ENCODE measurements around the gene AK9. TPM values are rescaled to one million over a fixed set of nuclear protein-coding genes. Genes with fewer than 3 reads are reported as not detected.

AK9 gene
- total and polyA plus RNA-seq, 12 donors, result 1.9 to 9.9 (median 5.4) TPM

GRCh38 chr6:109676724-109677123 is 14.3 kb downstream of the AK9 start:
- no peak for TF ChIP-seq POLR2A (IDR thresholded peaks at IDR 0.05)
- TF ChIP-seq, protein P1, sequence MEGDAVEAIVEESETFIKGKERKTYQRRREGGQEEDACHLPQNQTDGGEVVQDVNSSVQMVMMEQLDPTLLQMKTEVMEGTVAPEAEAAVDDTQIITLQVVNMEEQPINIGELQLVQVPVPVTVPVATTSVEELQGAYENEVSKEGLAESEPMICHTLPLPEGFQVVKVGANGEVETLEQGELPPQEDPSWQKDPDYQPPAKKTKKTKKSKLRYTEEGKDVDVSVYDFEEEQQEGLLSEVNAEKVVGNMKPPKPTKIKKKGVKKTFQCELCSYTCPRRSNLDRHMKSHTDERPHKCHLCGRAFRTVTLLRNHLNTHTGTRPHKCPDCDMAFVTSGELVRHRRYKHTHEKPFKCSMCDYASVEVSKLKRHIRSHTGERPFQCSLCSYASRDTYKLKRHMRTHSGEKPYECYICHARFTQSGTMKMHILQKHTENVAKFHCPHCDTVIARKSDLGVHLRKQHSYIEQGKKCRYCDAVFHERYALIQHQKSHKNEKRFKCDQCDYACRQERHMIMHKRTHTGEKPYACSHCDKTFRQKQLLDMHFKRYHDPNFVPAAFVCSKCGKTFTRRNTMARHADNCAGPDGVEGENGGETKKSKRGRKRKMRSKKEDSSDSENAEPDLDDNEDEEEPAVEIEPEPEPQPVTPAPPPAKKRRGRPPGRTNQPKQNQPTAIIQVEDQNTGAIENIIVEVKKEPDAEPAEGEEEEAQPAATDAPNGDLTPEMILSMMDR (IDR thresholded peaks at IDR 0.05), result no peak
- no peaks in the 10 kb centered on the region for H3K36me3 ChIP-seq (replicated peaks in 1 of 2)
- WGBS, 4 donors, result 93 to 98% (median 95%) methylated on average over 1 of the region's 1 CpG

DNA sequence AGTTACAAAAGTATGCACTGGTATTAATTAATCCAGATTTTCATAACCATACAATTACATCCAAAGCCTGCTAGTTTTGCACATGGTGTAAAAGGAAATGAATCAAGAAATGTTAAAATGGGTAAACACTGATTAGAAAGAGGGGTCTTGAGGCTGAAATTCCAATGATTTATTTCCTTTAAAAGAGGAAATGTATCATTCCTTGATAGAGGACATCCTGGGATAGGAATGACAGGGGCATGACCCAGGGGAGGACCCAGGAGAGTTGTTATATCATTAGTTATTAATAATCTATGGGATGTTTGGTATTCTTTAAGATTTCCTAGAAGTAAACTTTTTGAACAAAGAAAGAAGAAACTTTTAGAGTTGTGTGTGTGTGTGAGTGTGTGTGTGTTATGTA is 18.2 kb downstream of the AK9 start:
- Histone ChIP-seq H3K27ac (no peak overlapping the region), H3K4me3 (no peak overlapping the region), H3K36me3 (replicated peaks in 1 of 2) (no peaks in the 10 kb centered on the region), H3K27me3 (no peaks in the 10 kb centered on the region), H3K9me3 (replicated peaks in 1 of 3) (no peaks in the 10 kb centered on the region), H3K4me1 (replicated peaks in 1 of 2) (no peaks in the 10 kb centered on the region)
- no peak for TF ChIP-seq POLR2A (IDR thresholded peaks at IDR 0.05)
- TF ChIP-seq, protein P1 (IDR thresholded peaks at IDR 0.05), result no peak
- intact Hi-C loops (cut with DNase I), result no loop called here
- no peak for DNase-seq

More at GRCh38 chr6:109676724-109677123, 14.3 kb downstream of the AK9 start:
- Histone ChIP-seq H3K27me3 (no peaks in the 10 kb centered on the region), H3K9me3 (replicated peaks in 1 of 3) (no peaks in the 10 kb centered on the region), H3K4me3 (no peak overlapping the region), H3K4me1 (replicated peaks in 1 of 2) (no peaks in the 10 kb centered on the region), H3K27ac (no peak overlapping the region)
- intact Hi-C loops (cut with DNase I), result no loop called here
- no peak for DNase-seq

- Histone ChIP-seq H3K4me3 (no peak overlapping the region), H3K9me3 (replicated peaks in 1 of 3) (no peaks in the 10 kb centered on the region), H3K36me3 (replicated peaks in 1 of 2) (no peaks in the 10 kb centered on the region), H3K27me3 (no peaks in the 10 kb centered on the region), H3K4me1 (replicated peaks in 1 of 2) (no peaks in the 10 kb centered on the region), H3K27ac (no peak overlapping the region)
- 72 to 95% (median 91%) methylated on average over 1 of the region's 1 CpG for WGBS, 4 donors
- TF ChIP-seq, protein P1 (IDR thresholded peaks at IDR 0.05), result no peak
- TF ChIP-seq POLR2A (IDR thresholded peaks at IDR 0.05), result no peak
- no peak for DNase-seq
- intact Hi-C loops (cut with DNase I), result no loop called here
Measured at GRCh38 chr6:109672175-109672574, 18.8 kb downstream of the AK9 start.

DNA sequence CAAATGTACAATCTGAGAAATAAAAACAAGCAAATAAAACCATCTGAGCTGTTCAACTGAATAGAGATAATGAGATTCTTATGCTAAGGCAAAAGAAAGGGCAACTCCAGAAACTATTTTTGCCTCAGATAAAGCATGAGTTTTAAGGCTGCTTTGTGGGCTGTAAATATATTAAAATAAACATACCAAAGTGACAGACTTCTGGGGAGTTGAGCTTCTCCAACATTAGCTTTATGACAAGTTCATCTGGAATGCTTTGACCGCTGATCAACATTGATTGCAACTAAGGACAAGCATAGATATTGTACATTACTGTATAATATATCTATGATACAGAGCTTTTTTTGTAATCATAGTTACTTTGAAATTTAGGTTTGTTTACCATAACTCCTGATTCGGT is 19.3 kb downstream of the AK9 start:
- Histone ChIP-seq H3K36me3 (replicated peaks in 1 of 2) (no peaks in the 10 kb centered on the region), H3K27me3 (no peaks in the 10 kb centered on the region), H3K4me3 (no peak overlapping the region), H3K9me3 (replicated peaks in 1 of 3) (no peaks in the 10 kb centered on the region), H3K4me1 (replicated peaks in 1 of 2) (no peaks in the 10 kb centered on the region), H3K27ac (no peak overlapping the region)
- WGBS, 4 donors, result 76 to 84% (median 80%) methylated on average over 2 of the region's 2 CpGs
- TF ChIP-seq POLR2A (IDR thresholded peaks at IDR 0.05), result no peak
- TF ChIP-seq, protein P1 (IDR thresholded peaks at IDR 0.05), result no peak
- intact Hi-C loops (cut with DNase I), result no loop called here
- no peak for DNase-seq
